Sigmoid colon (tissue), 7 donors: ENCODE data around the gene CARD9. TPM values are rescaled to one million over a fixed set of nuclear protein-coding genes. Genes with fewer than 3 reads are reported as not detected.

ENCODE experiments used
- DNase-seq: peaks from one replicate; pipeline ENCODE4 v3.0.0-alpha.2; 2019
- H3K27ac ChIP-seq, 4 donors: fragments of 200-600 bp; sonication (generic); one replicate each; pipeline ENCODE4 v1.5.1; 2016 to 2019; ENCODE audit warnings: mild to moderate bottlenecking in 1 of 4
- H3K27me3 ChIP-seq, 3 donors: fragments of 200-600 bp; sonication (generic); one replicate each; pipeline ENCODE4 v1.5.1; 2019; ENCODE audit warnings: mild to moderate bottlenecking in 1 of 3
- H3K36me3 ChIP-seq, 4 donors: fragments of 200-600 bp; sonication (generic); one replicate each; pipeline ENCODE4 v1.5.1; 2016 to 2019
- H3K4me1 ChIP-seq, 4 donors: fragments of 200-600 bp; sonication (generic); one replicate each; pipeline ENCODE4 v1.5.1; 2017 to 2019
- H3K4me3 ChIP-seq, 4 donors: fragments of 200-600 bp; sonication (generic); one replicate each; pipeline ENCODE4 v1.5.1; 2017 to 2019; ENCODE audit warnings: mild to moderate bottlenecking in 2 of 4, moderate library complexity in 1 of 4
- H3K9me3 ChIP-seq, 4 donors: fragments of 200-600 bp in 3 of 4; sonication (generic) in 3 of 4; one replicate each; pipeline versions ENCODE4 v1.5.1 to v1.6.1; 2013 to 2019
- CTCF ChIP-seq, 4 experiments: fragments of 450-650 bp in 3 of 4; fragments of 200-600 bp in 1 of 4; IDR thresholded peaks; one replicate each; pipeline ENCODE4 v1.5.1; 2016 to 2019; ENCODE audit warnings: antibody characterized with exemption in 4 of 4, mild to moderate bottlenecking in 3 of 4, moderate library complexity in 2 of 4
- EP300 ChIP-seq, 4 donors: sonication (generic); formaldehyde crosslinking; IDR thresholded peaks; one replicate each; pipeline ENCODE4 v1.6.1; 2017; ENCODE audit warnings: antibody characterized with exemption in 4 of 4
- POLR2A ChIP-seq, 2 donors: fragments of 450-650 bp; IDR thresholded peaks; one replicate each; pipeline ENCODE4 v1.6.1; 2016; ENCODE audit warnings: antibody characterized with exemption in 2 of 2, mild to moderate bottlenecking in 2 of 2, moderate library complexity in 2 of 2
- POLR2AphosphoS5 ChIP-seq, 4 donors: sonication (generic); formaldehyde crosslinking; IDR thresholded peaks; one replicate each; pipeline ENCODE4 v1.6.1; 2017; ENCODE audit warnings: antibody characterized with exemption in 4 of 4
- WGBS, 2 donors: extraction: QIAGEN DNeasy Blood & Tissue Kit; methylation state at CpG; one replicate each; pipeline ENCODE4 v1.1.7; 2013; 5-methylcytosine and 5-hydroxymethylcytosine counted together
- intact Hi-C: fragments of 100-400 bp; cut with DNase I; formaldehyde crosslinking; loops from one replicate; pipeline ENCODE4 v1.15.1; 2023
- polyA plus RNA-seq, 3 donors: library from polyadenylated mRNA; stranded (reverse); fragments of 200-250 nt; gene quantifications; one replicate each; pipeline ENCODE4 v1.2.3, GENCODE V29; 2013
- total RNA-seq, 4 donors: library from RNA; depleted of rRNA; stranded (reverse); fragments of >200 nt; gene quantifications; one replicate each; pipeline ENCODE4 v1.1.0, GENCODE V29; 2016
- donor health status: healthy with polysubstance abuse.
- donor health status: Bipolar disorder and iron deficiency.
- donor health status: healthy.

The CARD9 gene
- total and polyA plus RNA-seq, 7 donors = 1.5 to 6.9 (median 2.3) TPM

GRCh38 chr9:136361754-136362449, 11.6 kb downstream of the CARD9 start:
- Histone ChIP-seq H3K4me3 (peak overlapping the region in 2 of 4 donors; percentile 12 to 21), H3K27me3 (peaks cover 0 to 9% (median 6%) of the 10 kb centered on the region in 3 donors), H3K36me3 (peaks cover 0 to 16% (median 2%) of the 10 kb centered on the region in 4 donors), H3K4me1 (peaks cover 0 to 39% (median 34%) of the 10 kb centered on the region in 4 donors), H3K9me3 (no peaks in the 10 kb centered on the region), H3K27ac (peak overlapping the region; percentile 32 to 95 (median 90))
- 85 to 86% methylated on average over 26 of the region's 26 CpGs for WGBS, 2 donors
- no peak for TF ChIP-seq CTCF (IDR thresholded peaks at IDR 0.05)
- peak; percentile 15 to 81 (median 65) for TF ChIP-seq POLR2AphosphoS5 (IDR thresholded peaks at IDR 0.05)
- TF ChIP-seq POLR2A (IDR thresholded peaks at IDR 0.05) = no peak
- DNase-seq = peak; percentile 87
- intact Hi-C loops = loop anchor here (5.0 kb wide), 1 partner anchor 35 kb away; the partner anchor contains the start of gene GPSM1

GRCh38 chr9:136361047-136361753, 12.3 kb downstream of the CARD9 start:
- intact Hi-C loops = loop anchor here (5.0 kb wide), 1 partner anchor 34 kb away; the partner anchor contains the start of gene GPSM1
- Histone ChIP-seq H3K4me1 (peaks cover 0 to 39% (median 34%) of the 10 kb centered on the region in 4 donors), H3K36me3 (peaks cover 0 to 23% (median 5%) of the 10 kb centered on the region in 4 donors), H3K4me3 (peak overlapping the region in 2 of 4 donors; percentile 12 to 21), H3K9me3 (no peaks in the 10 kb centered on the region), H3K27ac (peak overlapping the region; percentile 32 to 95 (median 90)), H3K27me3 (peaks cover 0 to 9% (median 6%) of the 10 kb centered on the region in 3 donors)
- no peak for DNase-seq
- WGBS, 2 donors = 79 to 85% methylated on average over 43 of the region's 43 CpGs
- peak in 1 of 4 donors; percentile 66 for TF ChIP-seq POLR2AphosphoS5 (IDR thresholded peaks at IDR 0.05)
- no peak for TF ChIP-seq EP300 (IDR thresholded peaks at IDR 0.05)
- no peak for TF ChIP-seq CTCF (IDR thresholded peaks at IDR 0.05)
- TF ChIP-seq POLR2A (IDR thresholded peaks at IDR 0.05) = no peak

- no peak for TF ChIP-seq EP300 (IDR thresholded peaks at IDR 0.05)
- TF ChIP-seq CTCF (IDR thresholded peaks at IDR 0.05) = no peak
- TF ChIP-seq POLR2AphosphoS5 (IDR thresholded peaks at IDR 0.05) = peak in 1 of 4 donors; percentile 4
- intact Hi-C loops = loop anchor here (5.0 kb wide), 1 partner anchor 33 kb away; the partner anchor contains the start of gene GPSM1
- Histone ChIP-seq H3K27me3 (peaks cover 0 to 9% (median 6%) of the 10 kb centered on the region in 3 donors), H3K36me3 (peaks cover 0 to 31% (median 6%) of the 10 kb centered on the region in 4 donors), H3K9me3 (no peaks in the 10 kb centered on the region), H3K27ac (peak overlapping the region in 3 of 4 donors; percentile 88 to 95 (median 93)), H3K4me1 (peaks cover 0 to 42% (median 34%) of the 10 kb centered on the region in 4 donors), H3K4me3 (no peak overlapping the region)
- DNase-seq = no peak
- 88 to 91% methylated on average over 38 of the region's 38 CpGs for WGBS, 2 donors
These were observed 13.4 kb downstream of the CARD9 start for GRCh38 chr9:136359774-136360718.

GRCh38 chr9:136358888-136359287, 14.6 kb downstream of the CARD9 start:
- TF ChIP-seq CTCF (IDR thresholded peaks at IDR 0.05) (no peak), POLR2A (IDR thresholded peaks at IDR 0.05) (no peak), EP300 (IDR thresholded peaks at IDR 0.05) (no peak)
- no peak for DNase-seq
- 76 to 80% methylated on average over 2 of the region's 2 CpGs for WGBS, 2 donors
- H3K9me3 ChIP-seq = no peaks in the 10 kb centered on the region
- H3K4me1 ChIP-seq = peaks cover 0 to 46% (median 38%) of the 10 kb centered on the region in 4 donors
- H3K4me3 ChIP-seq = no peak overlapping the region
- H3K36me3 ChIP-seq = peaks cover 0 to 31% (median 6%) of the 10 kb centered on the region in 4 donors
- intact Hi-C loops = no loop called here
- H3K27me3 ChIP-seq = peaks cover 0 to 1% (median 0%) of the 10 kb centered on the region in 3 donors
- H3K27ac ChIP-seq = no peak overlapping the region
